Adrenal gland (tissue), 12 donors: ENCODE data around the gene NHS. TPM values are rescaled to one million over a fixed set of nuclear protein-coding genes. Genes with fewer than 3 reads are reported as not detected.

Source experiments
- DNase-seq, 7 donors: peaks; one replicate each; pipeline ENCODE4 v3.0.0-alpha.2; 2019 to 2020
- H3K27ac ChIP-seq, 5 donors: fragments of 200-600 bp; sonication (generic) in 4 of 5; 1 replicate in 3 of 5; 2 replicates in 2 of 5; pipeline versions ENCODE4 v1.5.1 to v1.8.0; 2016 to 2020; ENCODE audit warnings: mild to moderate bottlenecking in 1 of 5
- H3K27me3 ChIP-seq: fragments of 200-600 bp; 2 replicates; pipeline ENCODE4 v1.8.0; 2021
- H3K36me3 ChIP-seq, 2 donors: fragments of 200-600 bp; replicated peaks in 1 of 2; 1 replicate in 1 of 2; 2 replicates in 1 of 2; pipeline versions ENCODE4 v1.5.1 to v1.8.0; 2018 to 2022
- H3K4me1 ChIP-seq, 2 donors: fragments of 200-600 bp; replicated peaks in 1 of 2; 1 replicate in 1 of 2; 2 replicates in 1 of 2; pipeline versions ENCODE4 v1.5.1 to v1.8.0; 2018 to 2021
- H3K4me3 ChIP-seq, 4 donors: fragments of 200-600 bp; sonication (generic) in 3 of 4; one replicate each; pipeline ENCODE4 v1.5.1; 2016 to 2018
- H3K9me3 ChIP-seq, 3 donors: fragments of 200-600 bp; sonication (generic) in 1 of 3; replicated peaks in 1 of 3; 1 replicate in 2 of 3; 2 replicates in 1 of 3; pipeline versions ENCODE4 v1.5.1 to v1.8.0; 2016 to 2021
- POLR2A ChIP-seq, 2 donors: fragments of 450-650 bp; IDR thresholded peaks; one replicate each; pipeline ENCODE4 v1.6.1; 2017; ENCODE audit warnings: antibody characterized with exemption in 2 of 2, mild to moderate bottlenecking in 2 of 2, moderate library complexity in 1 of 2
- WGBS, 4 donors: extraction: QIAGEN DNeasy Blood & Tissue Kit in 2 of 4; methylation state at CpG; one replicate each; pipeline versions ENCODE4 v1.1.5 to v1.1.7; 2013 to 2017; 5-methylcytosine and 5-hydroxymethylcytosine counted together
- intact Hi-C, 2 donors: fragments of 100-400 bp; cut with DNase I; formaldehyde crosslinking; loops; one replicate each; pipeline versions ENCODE4 v1.14.1 to v1.15.0; 2022 to 2023
- polyA plus RNA-seq, 3 donors: library from polyadenylated mRNA; stranded (reverse); fragments of 200-250 nt in 2 of 3; fragments of 350-450 nt in 1 of 3; fragmentation: Illumina TruSeq in 1 of 3; extraction: RNeasy Lipid Tissue Mini Kit (QIAGEN cat#74804) in 1 of 3; gene quantifications; one replicate each; pipeline ENCODE4 v1.2.3, GENCODE V29; 2013 to 2014
- total RNA-seq, 9 donors: library from RNA; depleted of rRNA in 4 of 9; stranded (reverse); fragments of >200 nt in 4 of 9; fragments of 120-200 nt in 1 of 9; fragmentation: NEBNext Ultra II Directional in 1 of 9; extraction: Animal tissue kit (Norgen Biotek cat#: 25700) in 1 of 9; gene quantifications; one replicate each; pipeline versions ENCODE4 v1.1.0 to v1.2.4, GENCODE V29; 2013 to 2023
- TF ChIP-seq, protein P1 (sequence below), 6 experiments: fragments of 450-650 bp in 4 of 6; fragments of 200-600 bp in 2 of 6; sonication (generic) in 1 of 6; IDR thresholded peaks; 1 replicate in 5 of 6; 2 replicates in 1 of 6; pipeline versions ENCODE4 v1.5.1 to v1.8.0; 2016 to 2021; ENCODE audit warnings: antibody characterized with exemption in 6 of 6, mild to moderate bottlenecking in 2 of 6, moderate library complexity in 1 of 6
- donor health status: healthy with polysubstance abuse.
- donor health status: Bipolar disorder and iron deficiency.
- donor health status: DM: yes; HTN: yes; CAD: no.
- donor health status: DM: no; HTN: no; CAD: no.
- donor health status: DM: no; HTN: no; CAD: no.
- donor health status: DM: yes; HTN: yes; CAD: no.

The NHS gene
- total and polyA plus RNA-seq, 12 donors, result 4.4 to 12.5 (median 6.8) TPM

DNA sequence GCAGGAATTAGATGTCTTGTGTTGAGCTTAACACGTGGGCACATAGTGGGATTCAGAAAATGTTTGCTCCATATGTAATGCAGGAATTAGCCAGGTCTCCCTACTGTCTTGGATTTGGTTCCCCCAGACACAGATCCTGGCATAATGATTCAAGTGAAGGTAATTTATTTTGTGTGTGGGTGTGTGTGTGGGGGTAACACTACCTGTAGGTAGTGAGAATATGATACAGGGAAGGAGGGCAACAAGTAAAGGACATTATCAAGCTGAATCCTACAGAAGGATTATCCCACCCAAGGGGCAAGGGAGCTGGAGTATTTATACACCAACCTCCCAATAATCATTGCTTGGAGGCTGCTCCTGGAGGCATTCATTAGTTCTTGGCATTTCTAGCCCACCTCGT lies 101.4 kb downstream of the NHS start:
- Histone ChIP-seq H3K36me3 (no peaks in the 10 kb centered on the region), H3K4me1 (peaks cover 0 to 15% of the 10 kb centered on the region in 2 donors), H3K9me3 (no peaks in the 10 kb centered on the region), H3K27ac (peak overlapping the region in 1 of 5 donors; percentile 6), H3K4me3 (no peak overlapping the region), H3K27me3 (no peaks in the 10 kb centered on the region)
- intact Hi-C loops, result no loop called here
- no peak for TF ChIP-seq POLR2A (IDR thresholded peaks at IDR 0.05)
- TF ChIP-seq, protein P1, sequence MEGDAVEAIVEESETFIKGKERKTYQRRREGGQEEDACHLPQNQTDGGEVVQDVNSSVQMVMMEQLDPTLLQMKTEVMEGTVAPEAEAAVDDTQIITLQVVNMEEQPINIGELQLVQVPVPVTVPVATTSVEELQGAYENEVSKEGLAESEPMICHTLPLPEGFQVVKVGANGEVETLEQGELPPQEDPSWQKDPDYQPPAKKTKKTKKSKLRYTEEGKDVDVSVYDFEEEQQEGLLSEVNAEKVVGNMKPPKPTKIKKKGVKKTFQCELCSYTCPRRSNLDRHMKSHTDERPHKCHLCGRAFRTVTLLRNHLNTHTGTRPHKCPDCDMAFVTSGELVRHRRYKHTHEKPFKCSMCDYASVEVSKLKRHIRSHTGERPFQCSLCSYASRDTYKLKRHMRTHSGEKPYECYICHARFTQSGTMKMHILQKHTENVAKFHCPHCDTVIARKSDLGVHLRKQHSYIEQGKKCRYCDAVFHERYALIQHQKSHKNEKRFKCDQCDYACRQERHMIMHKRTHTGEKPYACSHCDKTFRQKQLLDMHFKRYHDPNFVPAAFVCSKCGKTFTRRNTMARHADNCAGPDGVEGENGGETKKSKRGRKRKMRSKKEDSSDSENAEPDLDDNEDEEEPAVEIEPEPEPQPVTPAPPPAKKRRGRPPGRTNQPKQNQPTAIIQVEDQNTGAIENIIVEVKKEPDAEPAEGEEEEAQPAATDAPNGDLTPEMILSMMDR (IDR thresholded peaks at IDR 0.05), result no peak
- WGBS, 4 donors, result 38 to 100% (median 54%) methylated on average over 1 to 2 of the region's 2 CpGs
- DNase-seq, result no peak

DNA sequence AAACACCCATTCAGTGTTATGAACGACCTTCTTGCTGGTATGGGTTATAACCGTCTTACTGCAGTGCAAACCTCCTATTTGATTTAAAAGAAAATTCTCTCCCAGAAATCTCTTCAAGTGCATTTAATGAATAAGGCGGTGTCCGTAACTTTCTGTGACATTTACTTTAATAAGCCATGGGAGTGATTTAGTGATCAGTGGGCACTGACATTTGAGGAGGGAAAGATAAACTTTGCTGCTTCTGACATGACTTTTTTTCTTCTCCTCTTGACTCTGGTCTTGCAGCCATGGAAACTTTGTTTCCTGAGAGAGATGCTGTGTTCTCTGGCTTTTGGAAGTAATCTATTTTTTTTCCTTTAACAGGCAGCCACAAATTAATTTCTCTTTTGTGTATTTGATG lies 106.1 kb downstream of the NHS start:
- TF ChIP-seq, protein P1 (IDR thresholded peaks at IDR 0.05), result no peak
- TF ChIP-seq POLR2A (IDR thresholded peaks at IDR 0.05), result no peak
- H3K27ac ChIP-seq, result no peak overlapping the region
- H3K36me3 ChIP-seq, result no peaks in the 10 kb centered on the region
- no peaks in the 10 kb centered on the region for H3K4me1 ChIP-seq
- no peak overlapping the region for H3K4me3 ChIP-seq
- no peaks in the 10 kb centered on the region for H3K27me3 ChIP-seq
- 66 to 82% (median 74%) methylated on average over 4 of the region's 4 CpGs for WGBS, 4 donors
- intact Hi-C loops, result no loop called here
- no peaks in the 10 kb centered on the region for H3K9me3 ChIP-seq
- no peak for DNase-seq

DNA sequence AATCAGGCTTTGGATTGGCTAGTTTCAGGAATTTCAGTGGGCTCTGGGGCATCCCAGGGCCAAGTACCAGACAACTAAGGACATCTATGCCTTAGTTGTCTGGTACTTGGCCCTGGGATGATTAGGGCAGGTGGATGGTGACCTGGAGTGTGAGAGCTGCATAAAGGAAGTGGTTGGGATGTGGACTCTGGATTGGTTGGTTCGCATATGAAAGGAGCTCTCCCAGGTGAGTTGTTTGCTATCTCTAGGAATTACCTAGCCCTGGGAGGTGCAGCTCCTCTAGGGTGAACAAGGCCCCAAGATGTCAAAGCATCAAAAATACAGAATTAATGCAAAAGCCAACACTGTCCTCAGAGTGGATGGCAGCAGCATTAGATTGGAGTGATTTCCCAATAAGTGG lies 109.6 kb downstream of the NHS start:
- Histone ChIP-seq H3K4me1 (no peaks in the 10 kb centered on the region), H3K36me3 (no peaks in the 10 kb centered on the region), H3K4me3 (no peak overlapping the region), H3K27ac (no peak overlapping the region), H3K9me3 (no peaks in the 10 kb centered on the region), H3K27me3 (no peaks in the 10 kb centered on the region)
- intact Hi-C loops, result no loop called here
- TF ChIP-seq POLR2A (IDR thresholded peaks at IDR 0.05), result no peak
- TF ChIP-seq, protein P1 (IDR thresholded peaks at IDR 0.05), result no peak
- WGBS, 4 donors, result 67 to 100% (median 90%) methylated on average over 1 of the region's 1 CpG; no CpG with 5 or more reads in 1 of the 4 donors
- no peak for DNase-seq

DNA sequence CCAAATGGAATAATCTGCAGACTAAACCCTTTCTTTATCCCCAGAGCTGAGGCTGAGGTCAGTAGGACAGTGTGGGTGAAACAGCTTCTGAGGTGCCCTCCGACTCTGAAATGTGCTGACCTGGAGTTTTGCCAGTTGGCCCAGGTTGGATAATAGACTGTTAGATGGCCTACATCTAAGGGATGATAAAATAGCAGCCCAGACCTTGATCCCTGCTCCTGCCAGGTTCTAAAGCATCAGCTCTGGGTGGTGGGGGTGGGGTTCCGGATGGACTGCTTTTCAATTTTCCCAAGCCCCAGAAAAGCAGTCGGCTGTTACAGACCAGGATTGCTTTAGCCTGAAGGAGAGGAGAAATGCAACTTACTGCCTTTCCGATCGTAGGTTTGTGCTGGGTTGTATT lies 110.4 kb downstream of the NHS start:
- Histone ChIP-seq H3K27me3 (no peaks in the 10 kb centered on the region), H3K4me1 (no peaks in the 10 kb centered on the region), H3K4me3 (no peak overlapping the region), H3K36me3 (no peaks in the 10 kb centered on the region), H3K27ac (no peak overlapping the region), H3K9me3 (no peaks in the 10 kb centered on the region)
- no peak for TF ChIP-seq POLR2A (IDR thresholded peaks at IDR 0.05)
- TF ChIP-seq, protein P1 (IDR thresholded peaks at IDR 0.05), result no peak
- intact Hi-C loops, result no loop called here
- DNase-seq, result no peak
- 40 to 66% (median 62%) methylated on average over 4 to 5 of the region's 5 CpGs for WGBS, 4 donors
